ENCODE results near the gene NAP1L4.

The NAP1L4 gene

DNA sequence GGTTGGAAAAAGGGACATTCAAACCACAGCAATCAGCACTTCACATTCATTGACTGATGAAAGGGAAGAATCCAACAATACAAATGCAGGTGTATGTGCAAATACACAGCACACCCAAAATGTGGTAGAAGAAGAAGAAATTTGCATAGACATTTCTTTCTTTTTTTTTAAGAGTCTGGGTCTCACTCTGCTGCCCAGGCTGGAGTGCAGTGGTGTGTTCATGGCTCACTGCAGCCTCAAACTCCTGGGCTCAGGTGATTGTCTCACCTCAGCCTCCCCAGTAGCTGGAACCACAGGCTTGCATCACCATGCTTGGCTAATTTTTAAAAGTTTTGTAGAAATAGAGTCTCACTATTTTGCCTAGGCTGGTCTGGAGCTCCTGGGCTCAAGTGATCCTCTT, 43.2 kb upstream of the NAP1L4 start:
- no peak for DNase-seq (ENCODE audit: extremely low read depth, insufficient read length)
- no peak overlapping the region for H3K4me3 ChIP-seq (replicated peaks; ENCODE audit: low read depth, low read length)
- no peaks in the 10 kb centered on the region for H3K27me3 ChIP-seq (replicated peaks; ENCODE audit: control insufficient read depth, insufficient read depth, low read length)
- H3K36me3 ChIP-seq (ENCODE audit: control insufficient read depth, insufficient read depth, low read length): peaks cover 16% of the 10 kb centered on the region
- TF ChIP-seq, protein P1, sequence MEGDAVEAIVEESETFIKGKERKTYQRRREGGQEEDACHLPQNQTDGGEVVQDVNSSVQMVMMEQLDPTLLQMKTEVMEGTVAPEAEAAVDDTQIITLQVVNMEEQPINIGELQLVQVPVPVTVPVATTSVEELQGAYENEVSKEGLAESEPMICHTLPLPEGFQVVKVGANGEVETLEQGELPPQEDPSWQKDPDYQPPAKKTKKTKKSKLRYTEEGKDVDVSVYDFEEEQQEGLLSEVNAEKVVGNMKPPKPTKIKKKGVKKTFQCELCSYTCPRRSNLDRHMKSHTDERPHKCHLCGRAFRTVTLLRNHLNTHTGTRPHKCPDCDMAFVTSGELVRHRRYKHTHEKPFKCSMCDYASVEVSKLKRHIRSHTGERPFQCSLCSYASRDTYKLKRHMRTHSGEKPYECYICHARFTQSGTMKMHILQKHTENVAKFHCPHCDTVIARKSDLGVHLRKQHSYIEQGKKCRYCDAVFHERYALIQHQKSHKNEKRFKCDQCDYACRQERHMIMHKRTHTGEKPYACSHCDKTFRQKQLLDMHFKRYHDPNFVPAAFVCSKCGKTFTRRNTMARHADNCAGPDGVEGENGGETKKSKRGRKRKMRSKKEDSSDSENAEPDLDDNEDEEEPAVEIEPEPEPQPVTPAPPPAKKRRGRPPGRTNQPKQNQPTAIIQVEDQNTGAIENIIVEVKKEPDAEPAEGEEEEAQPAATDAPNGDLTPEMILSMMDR (IDR thresholded peaks at IDR 0.05; ENCODE audit: insufficient read depth, low read length, poor library complexity, severe bottlenecking): no peak

DNA sequence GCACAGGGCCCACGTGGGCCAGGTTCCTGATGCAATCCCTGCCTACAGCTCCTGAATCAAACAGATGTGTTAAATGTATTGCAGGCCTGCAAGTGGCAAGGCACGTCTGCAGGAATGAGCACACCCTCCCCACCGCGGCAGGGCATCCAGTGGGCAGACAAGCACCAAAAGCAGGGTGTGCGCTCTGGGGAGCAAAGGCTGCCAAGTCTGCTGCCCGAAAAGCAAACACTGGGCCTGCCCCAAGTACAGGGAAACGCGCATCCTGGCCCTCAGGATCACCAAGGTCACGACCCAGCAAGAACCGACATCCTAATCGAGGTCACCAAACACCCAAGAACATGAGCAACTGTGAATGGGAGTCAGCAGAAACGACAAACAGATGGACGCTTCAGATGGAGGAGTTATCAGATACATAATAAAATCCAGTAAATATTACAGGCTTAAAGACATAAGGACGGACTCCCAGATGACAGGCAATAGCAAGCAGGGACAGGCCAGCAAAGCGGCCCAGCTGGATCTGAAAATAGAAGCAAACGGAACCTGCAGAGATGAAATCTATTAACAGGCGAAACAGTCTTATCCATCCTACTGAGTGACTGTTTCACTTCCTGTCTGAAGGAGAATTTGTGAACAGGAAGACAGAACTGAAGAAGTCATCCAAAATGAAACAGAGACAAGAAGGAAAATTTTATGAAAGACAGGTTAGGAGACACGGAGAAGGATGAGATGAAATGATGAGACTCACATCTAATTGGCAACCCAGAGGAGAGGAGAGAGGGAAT, 38.4 kb upstream of the NAP1L4 start:
- Histone ChIP-seq H3K36me3 (ENCODE audit: control insufficient read depth, insufficient read depth, low read length) (peaks cover 22% of the 10 kb centered on the region), H3K4me3 (replicated peaks; ENCODE audit: low read depth, low read length) (no peak overlapping the region), H3K27me3 (replicated peaks; ENCODE audit: control insufficient read depth, insufficient read depth, low read length) (no peaks in the 10 kb centered on the region)
- TF ChIP-seq, protein P1 (IDR thresholded peaks at IDR 0.05; ENCODE audit: insufficient read depth, low read length, poor library complexity, severe bottlenecking): no peak
- DNase-seq (ENCODE audit: extremely low read depth, insufficient read length): no peak

DNA sequence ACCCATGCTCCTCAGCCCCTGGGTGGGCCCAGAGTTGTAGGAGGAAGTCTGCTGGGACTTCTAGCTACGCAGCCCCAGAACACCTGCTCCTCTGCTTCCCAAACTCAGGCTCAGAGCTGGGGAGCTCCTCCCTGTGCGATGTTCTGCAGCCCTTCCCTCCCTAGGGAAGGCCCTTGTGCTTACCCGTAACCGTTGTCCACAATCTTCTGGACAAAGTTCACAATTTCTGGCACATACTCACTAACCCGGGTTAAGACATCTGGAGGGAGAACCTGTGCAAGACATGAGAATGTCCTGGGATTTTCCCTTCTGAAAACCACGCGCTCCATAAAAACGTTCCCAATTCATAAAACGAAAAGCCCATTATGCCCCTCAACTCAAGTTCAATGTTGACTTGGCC, 36.7 kb upstream of the NAP1L4 start:
- Histone ChIP-seq H3K36me3 (ENCODE audit: control insufficient read depth, insufficient read depth, low read length) (peaks cover 24% of the 10 kb centered on the region), H3K27me3 (replicated peaks; ENCODE audit: control insufficient read depth, insufficient read depth, low read length) (no peaks in the 10 kb centered on the region), H3K4me3 (replicated peaks; ENCODE audit: low read depth, low read length) (no peak overlapping the region)
- TF ChIP-seq, protein P1 (IDR thresholded peaks at IDR 0.05; ENCODE audit: insufficient read depth, low read length, poor library complexity, severe bottlenecking): no peak
- no peak for DNase-seq (ENCODE audit: extremely low read depth, insufficient read length)

DNA sequence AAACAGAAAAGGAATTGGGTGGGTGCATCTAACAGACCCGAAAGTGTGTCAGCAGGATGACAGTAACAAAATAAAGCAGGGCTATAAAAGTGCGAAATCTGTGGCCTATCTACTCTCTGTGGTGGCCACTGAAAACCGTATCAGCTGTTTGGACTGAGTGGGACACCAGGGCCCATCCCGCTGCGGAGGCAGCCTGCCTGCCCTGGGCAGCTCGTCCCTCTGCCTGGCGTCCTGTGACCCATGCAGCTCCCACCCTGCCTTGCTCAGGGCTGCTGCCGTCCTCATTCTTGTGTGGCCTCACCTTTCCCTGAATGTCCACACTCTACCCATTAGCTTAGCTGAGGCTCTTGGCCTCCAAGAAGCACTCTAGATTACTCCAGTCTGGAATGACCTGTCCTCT, 34.7 kb upstream of the NAP1L4 start:
- Histone ChIP-seq H3K4me3 (replicated peaks; ENCODE audit: low read depth, low read length) (no peak overlapping the region), H3K27me3 (replicated peaks; ENCODE audit: control insufficient read depth, insufficient read depth, low read length) (no peaks in the 10 kb centered on the region), H3K36me3 (ENCODE audit: control insufficient read depth, insufficient read depth, low read length) (peaks cover 24% of the 10 kb centered on the region)
- no peak for DNase-seq (ENCODE audit: extremely low read depth, insufficient read length)
- TF ChIP-seq, protein P1 (IDR thresholded peaks at IDR 0.05; ENCODE audit: insufficient read depth, low read length, poor library complexity, severe bottlenecking): no peak

DNA sequence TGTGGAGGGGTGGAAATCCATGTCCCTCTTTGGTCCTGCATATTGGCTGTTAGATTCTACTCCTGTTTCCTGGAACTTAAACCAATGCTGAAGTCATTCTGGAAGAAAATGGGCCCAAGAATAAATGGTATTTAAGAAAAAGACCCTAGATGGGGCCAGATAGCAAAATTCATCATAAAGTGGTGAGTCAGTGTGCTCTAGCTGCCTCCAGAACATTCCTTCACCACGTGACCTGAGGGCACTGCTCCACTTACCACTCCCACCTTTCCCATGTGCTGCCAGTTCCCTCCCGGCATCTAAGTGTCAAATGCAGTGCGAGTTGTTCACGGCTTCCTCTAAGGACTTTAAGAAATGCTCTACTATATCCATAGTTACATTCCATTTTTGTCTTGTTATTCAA, 30.9 kb upstream of the NAP1L4 start:
- TF ChIP-seq, protein P1 (IDR thresholded peaks at IDR 0.05; ENCODE audit: insufficient read depth, low read length, poor library complexity, severe bottlenecking): no peak
- no peaks in the 10 kb centered on the region for H3K27me3 ChIP-seq (replicated peaks; ENCODE audit: control insufficient read depth, insufficient read depth, low read length)
- DNase-seq (ENCODE audit: extremely low read depth, insufficient read length): no peak
- peaks cover 31% of the 10 kb centered on the region for H3K36me3 ChIP-seq (ENCODE audit: control insufficient read depth, insufficient read depth, low read length)
- no peak overlapping the region for H3K4me3 ChIP-seq (replicated peaks; ENCODE audit: low read depth, low read length)
